Femur (tissue), 1 donor: ENCODE data around the gene MTURN.

ENCODE experiments used
- DNase-seq: peaks from one replicate; pipeline ENCODE4 v3.0.0-alpha.2; 2017

The MTURN gene

DNA sequence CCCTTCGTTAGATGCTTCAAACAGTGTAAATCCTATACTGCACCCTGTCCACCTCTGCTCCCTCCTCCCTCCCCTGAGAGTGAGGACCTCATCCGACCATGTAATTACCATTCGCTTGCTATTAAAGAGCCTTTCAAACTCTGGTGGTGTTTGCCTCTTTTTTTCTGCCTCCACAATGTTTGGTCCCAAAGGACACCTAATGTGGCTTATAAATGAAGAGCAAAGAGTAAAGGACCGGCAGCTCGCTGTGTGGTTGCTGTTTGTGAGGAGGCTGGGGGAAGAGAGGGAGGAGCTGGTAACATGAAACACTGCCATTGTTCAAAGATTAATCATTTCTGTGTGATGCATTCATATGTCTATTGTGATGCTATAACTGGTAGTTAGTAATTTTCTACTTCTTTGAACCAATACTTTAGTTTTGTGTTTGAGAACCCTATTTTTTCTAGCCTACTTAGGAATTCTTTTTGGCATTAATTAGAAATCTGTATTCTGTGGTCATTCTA, 27.9 kb downstream of the MTURN start:
- no peak for DNase-seq

DNA sequence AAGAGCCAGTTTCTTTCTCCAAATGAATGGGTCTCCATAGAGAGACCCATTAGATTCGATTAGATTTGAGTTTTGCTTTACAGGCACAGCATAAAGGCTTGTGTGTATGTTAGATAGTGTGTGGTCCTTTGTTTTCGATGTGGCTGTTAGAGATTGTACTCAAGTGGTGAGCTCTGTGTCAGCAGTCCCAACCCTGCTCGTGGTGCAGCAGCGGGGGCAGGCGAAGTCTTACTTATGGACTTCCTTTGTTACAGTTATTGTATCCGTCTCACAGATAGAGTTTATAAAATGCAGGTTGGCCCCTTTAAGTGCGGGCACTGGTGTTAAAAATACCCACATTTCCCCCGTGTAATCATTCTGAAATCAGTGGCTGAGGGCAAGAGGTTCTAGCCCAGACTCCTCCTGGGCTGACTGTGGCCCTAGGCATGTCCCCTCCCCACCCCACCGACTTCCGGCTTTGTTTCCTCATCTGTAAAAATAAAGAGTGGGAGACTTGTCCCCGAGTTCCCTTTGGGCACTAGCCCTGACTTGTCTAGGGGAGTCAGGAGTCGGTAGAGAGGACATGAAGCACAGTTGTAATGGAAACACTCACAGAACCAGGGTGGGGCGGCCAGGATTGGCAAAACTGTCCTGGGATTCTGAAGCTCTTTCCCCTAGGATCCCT, 28.6 kb downstream of the MTURN start:
- no peak for DNase-seq

DNA sequence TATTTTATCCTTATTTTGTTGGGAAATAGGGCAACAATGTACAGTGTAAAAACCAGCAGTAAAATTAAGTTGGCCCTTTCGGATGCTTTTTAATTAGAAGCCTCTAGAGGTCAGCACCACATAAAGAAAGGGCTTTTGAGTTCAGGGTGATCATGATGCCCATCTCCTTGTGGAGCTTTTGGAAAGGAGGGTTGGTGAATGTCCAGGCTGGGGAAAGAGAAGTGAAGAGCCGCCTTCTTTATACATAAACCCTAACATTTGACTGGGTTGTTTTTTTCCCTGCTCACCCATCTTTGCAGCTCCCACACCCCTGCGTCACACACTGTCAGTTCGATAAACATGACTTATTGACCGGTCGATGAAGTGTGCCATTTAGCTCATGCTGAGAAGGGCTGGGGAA, 29.8 kb downstream of the MTURN start:
- no peak for DNase-seq

DNA sequence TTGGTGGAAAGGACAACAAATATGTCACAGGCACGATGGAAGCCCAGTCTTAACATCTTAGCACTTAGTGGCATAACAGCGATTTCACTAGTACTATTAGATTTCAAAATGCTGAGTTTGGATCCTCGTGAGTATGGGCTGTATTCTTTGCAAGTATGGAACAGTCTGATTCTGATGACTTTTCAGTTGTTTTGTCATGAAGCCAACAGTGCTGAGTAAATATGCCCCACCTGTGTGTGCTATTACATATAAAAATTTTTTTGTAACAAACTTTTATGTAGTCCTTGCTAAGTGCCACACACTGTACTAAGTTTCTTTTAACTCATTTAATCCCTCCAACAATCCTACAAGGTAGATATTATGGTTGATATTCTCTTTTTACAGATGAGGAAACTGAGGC, 30.8 kb downstream of the MTURN start:
- DNase-seq = no peak

DNA sequence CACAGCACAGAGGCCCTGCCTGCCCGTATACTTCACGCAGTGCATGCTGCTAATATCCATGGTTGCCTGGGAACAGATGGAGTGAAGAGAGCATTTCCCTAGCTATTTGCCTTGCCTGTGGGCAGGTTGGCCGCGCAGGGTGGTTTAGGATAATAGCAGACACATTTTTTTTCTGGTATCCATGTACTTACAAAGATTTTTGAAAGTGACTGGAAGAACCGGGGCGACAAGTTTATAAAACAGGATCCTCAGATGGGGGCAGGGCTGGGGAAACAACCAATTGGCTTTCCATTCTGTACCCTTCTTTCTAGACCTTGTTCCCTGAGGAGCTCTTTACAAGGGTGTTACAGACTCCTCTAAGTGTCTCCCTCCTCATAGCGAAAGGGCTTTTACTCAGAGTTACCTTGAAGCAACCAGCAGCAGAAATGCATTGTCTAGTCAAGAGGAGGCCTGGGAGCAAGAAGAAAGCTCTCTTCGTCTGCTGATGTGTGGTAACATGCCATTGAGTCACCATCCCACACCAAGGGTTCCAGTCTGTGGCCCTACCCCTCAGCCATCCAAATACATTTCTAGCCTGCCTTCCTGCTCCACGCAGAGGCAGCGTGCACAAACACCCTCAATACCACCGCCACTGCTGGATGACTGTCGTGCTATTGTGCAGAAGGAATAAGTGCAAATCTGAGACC, 31.5 kb downstream of the MTURN start:
- no peak for DNase-seq

DNA sequence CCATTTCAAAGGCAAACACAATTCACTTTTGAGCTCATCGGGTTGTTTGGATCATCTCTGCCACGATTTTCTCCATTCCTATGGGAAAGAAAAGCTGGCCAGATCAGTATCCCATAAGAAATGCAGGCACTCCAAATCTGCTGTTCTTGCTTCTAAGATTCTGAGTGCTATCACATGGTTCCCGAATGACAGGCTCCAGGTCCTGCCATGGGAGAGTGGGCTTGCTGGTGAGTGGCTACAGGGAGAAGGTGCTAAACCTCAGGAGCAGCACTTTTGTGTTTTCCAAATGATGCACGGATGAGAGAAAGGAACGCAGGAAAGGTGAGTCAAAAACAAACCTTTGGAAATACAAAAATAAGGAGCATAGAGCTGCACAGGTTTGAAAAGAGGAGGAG, 32.1 kb downstream of the MTURN start:
- no peak for DNase-seq

DNA sequence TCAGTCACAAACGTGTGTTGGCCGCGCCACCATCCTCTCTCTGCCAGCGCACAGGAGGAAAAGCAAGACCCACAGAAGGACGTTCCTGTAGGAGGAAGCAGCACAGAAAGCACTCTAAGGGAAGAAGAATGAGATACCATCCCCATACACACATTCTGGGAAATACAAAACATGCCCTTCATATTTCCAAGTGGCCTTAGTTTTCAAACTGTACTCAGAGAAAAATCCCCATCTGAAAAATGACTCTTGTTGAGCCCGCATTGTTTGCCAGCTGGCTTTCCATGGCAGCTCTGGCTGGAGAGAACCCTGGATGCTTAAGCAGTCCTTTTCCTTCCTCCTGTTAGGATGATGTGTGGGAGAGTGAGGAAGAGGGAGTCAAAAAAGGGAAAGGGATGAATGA, 33.1 kb downstream of the MTURN start:
- DNase-seq = no peak

DNA sequence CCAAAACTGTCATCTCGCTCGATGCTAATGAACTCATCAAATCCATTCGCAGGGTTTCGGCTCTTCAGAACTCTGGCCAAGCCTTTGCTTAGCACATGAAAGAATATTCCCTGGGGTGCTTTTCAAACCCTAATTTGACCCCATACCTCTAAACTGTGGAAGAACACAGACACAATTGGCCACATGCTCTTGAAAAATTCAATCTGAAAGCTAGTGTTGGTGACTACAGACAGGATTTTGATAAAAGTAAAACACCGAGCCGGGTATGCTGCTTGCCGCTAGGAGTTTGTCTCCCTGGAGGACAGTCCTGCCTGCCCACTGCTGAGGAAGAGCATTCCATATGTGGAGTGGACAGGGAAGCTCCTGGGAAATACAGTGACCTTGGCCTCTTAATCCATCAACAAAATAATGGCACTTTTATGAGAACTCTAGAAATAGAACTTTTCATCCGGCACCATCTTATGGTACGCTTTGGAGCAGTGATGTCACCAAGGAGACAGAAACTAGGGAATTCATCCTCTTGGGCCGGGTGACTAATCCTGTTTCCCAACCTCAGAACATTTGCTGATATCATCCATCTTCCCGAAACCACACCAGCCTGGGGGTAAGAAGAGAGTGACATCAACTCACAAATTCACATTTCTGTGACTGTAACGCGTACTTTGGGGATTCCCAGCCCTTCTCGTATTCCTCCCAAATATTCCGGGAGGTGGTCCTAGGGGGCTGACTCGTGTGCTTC, 34.2 kb downstream of the MTURN start:
- no peak for DNase-seq

DNA sequence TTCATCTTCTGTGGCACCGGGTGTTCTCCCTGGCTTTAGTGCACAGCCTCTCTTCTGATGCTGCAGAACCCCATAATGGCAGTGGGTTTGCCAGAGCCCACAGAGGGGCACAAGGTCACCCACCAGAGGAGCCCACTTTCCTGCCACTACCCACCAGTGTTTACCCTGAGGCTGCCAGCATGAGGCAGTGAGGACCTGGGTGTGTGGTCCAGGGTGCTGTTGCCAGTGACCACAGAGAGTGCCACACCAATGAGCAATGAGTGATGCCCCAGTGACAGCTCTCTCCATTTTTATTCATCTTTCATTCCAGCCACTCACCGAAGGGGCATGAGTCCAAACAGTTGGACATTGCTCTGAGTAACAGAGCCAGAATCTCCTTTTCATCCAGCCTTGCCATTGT, 34.8 kb downstream of the MTURN start:
- no peak for DNase-seq

DNA sequence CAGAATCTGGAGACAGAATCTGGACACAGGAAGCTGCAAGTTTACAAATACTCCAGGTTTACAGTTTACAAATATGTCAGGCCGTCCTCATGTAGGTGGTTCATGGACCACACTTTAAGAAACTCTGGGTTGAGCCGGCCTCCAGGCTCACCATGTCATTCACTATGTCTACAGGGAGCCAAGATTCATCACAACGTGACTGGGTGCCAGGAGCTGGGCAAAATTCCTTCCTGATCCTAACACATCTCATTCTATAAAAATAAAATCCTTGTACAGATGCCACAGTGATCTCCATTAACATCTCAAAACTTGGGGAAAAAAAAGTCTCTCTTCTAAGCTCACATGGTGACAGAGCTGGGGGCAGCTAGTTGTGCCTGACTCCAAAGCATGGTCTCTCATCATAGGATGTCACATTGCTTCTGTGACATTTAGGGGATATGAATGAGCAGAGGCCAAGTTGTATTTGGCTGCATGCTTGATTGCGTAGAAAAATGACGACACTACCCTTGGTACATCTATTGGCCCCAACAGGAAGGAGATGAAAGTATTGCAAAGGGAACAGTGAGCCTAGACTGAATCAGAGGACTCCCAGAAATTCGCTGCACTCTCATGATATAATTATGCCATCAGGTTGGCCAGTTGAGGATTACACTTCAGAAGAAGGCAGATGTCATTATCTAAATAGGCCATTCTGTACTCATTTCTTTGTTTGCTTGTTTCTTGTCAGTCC, 35.9 kb downstream of the MTURN start:
- no peak for DNase-seq

DNA sequence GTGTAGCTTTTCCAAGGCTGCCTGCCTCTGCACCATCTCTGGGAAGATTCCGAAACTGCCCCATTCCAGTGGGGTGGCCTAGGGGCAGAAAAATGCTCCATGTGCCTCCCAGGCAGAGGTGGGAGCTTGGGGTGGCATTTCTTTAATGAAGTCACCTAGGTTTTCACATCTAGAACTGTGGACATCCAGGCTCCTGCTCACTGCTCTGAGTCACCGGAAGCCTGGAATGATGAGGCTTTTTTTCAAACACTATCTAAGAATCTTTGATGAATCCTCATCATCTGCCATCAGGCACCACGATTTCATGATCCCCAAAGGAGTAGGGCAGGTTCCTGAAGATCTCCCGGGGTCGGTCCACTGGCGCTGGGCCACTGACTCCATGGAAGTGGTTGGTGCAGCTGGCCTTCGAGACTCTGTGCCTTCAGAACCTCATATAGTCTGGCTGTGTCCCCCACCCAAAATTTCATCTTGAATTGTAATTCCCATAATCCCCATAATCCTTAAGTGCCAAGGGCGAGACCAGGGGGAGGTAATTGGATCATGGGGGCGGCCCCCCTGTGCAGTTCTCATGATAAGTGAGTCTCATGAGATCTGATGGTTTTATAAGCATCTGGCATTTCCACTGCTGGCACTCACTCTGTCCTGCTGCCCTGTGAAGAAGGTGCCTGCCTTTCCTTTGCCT, 37.1 kb downstream of the MTURN start:
- DNase-seq = no peak

DNA sequence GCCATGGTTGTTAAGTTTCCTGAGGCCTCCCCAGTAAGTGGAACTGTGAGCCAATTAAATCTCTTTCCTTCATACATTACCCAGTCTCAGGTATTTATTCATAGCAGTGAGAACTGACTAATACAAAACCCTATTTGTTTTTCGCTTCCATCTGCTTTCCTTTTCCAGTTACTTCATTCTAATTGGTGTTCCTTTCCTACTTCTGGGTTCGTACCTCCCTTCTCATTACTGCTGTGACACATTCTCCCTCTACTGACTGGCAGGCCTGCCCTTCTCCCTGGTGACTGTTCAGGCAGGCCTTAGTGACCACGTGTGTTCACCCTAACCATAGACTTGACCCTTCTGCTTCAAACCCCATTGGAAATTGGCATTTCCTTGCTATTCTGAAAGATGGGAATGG, 37.7 kb downstream of the MTURN start:
- no peak for DNase-seq

DNA sequence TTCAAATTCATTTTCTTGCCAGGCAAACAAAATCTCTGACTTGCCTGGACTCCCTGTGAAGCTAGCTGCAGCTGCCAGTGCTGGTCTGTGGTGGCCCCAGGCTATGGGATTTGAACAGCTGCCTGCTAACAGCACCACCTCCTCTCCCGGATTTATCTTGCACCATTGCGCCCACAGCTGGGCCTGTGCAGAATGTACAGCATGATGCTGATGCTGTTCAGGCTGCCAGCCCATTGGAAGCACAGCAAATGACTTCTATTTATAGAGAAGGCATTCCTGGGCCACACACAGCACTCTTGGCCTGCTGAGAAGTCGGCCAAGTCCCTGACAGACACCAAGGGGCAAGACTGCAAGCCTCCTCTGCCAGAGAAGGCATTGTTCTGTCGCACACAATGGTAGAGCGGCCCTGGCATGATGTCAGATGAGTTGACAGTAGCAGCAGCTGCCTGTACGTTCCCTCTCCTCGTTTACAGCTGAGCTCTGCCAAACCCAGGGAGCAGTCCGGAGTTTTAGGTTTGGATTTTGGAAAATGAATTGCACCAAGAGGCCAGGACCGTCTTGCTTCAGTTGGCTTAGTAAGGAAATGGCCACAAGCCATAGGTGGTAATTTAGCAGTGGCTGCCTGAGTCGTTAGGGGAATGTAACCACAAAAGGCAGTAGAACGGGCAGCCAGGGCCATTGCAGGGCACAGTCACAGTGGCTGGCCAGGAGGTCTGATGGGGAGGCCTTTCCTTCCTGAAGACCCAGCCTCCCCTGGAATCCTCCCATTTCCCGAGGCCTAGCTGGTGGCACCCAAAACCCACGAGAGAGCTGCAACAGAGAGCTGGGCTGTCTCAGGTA, 38.5 kb downstream of the MTURN start:
- peak; percentile 87 for DNase-seq

DNA sequence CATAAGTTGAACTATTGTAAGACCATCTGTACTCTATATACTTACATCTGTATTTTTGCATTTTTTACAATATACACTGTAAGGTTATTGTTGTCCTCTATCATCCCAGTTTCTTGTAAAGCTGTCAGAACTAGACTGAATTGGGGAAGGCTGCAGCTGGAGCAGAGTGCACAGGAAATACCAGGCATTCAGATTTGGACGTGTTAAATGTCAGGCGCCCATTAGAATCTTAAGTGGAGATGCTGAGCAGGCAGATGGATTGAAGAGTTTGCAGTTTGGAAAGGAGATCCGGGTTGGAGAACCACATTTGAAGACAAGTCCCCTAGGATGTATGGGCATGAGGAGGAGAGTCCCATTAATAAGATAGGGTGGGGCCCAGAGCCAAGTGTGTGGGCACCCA, 40.4 kb downstream of the MTURN start:
- no peak for DNase-seq

DNA sequence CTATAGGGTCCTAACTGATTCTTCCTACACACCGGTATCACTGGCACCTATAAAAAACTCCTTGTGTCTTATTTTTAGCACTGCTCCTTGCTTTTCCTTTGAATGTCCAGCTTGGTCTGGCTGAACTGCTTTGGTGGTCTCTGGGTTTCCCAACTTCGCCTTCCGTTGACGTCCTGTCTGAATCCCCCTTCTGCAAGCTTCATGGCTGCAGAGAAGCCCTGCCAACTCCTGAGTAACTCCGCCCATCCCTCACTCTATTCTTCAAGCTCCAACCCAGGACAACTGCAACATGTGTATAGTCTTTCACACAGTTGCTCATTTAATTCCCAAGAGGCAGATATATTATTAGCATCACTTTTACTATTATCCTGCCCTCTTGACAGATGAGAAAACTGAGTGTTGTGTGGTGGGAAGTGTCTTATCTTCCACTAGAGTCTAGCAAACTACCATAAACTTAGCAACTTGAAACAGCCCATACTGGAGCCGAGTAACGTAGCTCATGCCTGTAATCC, 40.9 kb downstream of the MTURN start:
- no peak for DNase-seq

DNA sequence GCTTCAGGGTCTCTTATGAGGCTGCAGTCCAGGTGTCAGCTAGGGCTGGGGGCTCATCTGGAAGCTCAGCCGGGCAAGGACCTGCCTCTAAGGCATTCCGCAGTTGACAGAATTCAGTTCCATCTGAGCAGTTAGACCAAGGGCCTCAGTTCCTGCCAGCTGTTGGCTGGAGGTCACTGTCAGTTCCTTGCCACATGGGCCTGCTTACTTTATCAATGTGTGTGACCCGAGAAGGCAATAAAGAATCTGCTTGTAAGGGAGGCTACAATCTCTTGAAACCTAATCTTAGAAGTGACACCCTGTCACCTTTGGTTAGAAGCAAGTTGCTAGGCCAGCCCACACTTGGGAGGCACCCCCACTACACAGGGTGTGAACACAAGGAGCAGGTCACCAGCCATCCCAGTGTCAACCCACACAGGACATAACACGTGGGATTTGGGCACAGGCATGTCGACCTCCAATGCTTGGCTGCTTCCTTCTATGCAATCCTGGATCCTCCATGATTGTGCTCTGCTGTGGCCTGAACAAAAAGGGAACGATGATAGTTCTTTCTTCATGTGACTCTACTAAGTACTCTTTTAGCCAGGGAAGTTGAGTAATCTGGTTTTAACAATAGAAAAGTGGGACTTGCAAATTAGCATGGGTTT, 41.8 kb downstream of the MTURN start:
- DNase-seq = no peak

DNA sequence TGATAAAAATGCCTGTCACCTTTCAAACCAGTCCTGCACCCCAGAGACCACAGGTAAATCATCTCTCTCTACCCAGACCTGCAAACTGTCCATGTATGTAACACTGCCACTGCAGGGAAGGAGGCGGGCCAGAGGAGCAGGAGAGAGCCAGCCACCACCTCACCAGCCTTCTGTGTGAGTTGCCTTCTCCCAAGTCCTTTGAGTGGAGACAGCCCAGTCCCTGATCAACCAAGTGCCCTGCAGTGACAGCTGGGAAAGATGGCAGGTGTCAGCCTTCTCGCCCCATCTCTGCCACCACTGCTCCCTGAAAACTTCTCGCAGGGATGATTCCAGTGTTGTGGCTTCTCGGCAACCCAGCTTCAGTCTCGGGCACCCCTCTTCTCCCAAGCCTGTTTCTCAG, 42.4 kb downstream of the MTURN start:
- DNase-seq = no peak

DNA sequence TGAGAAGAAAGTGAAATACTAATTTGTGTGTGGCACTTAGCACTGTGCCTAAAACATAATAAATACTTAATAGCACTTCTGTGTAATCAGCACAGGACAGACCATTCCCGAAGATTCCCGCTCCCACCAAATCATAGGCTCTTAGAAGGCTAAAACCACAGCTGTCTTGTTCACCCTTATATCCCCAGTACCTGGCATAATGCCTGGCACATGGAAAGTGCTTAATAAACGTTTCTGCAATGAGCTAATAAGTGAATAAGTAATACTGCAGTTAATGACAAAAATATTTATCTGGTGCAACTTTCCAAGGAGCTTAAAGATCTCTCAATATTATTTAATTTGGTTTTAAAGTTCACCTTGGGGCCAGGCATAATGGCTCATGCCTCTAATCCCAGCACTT, 43.2 kb downstream of the MTURN start:
- no peak for DNase-seq

DNA sequence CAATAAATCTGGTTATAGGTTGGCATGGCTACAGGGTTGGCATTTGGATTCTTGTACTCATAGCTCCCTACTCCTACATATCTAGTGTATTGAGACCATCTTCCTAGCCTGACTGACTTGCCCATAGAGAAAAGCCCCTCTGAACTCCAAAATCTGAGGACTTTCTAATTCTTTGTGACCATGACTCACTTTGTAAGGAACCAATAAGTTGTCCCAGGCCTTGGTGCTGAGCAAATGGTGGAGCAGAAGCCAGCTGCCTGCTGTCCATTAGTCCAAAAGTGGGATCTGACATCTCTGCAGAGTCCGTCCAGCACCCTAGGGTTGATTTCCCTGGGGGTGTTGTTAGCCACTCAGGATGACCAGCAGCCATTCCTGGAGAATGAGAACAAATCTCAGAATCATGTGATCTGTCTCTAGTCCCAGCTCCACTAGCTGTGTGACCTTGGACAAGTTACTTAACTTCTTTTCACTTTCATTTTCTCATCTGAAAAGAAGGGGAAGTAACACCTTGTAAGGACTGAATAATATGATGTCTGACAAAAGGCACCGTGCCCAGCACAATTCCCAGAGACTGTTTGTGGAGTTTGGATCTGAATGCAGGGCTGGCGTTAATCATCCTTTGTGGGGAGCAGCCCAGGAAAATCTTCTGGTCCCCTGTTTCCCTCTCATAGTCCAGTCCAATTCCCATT, 44.1 kb downstream of the MTURN start:
- no peak for DNase-seq

DNA sequence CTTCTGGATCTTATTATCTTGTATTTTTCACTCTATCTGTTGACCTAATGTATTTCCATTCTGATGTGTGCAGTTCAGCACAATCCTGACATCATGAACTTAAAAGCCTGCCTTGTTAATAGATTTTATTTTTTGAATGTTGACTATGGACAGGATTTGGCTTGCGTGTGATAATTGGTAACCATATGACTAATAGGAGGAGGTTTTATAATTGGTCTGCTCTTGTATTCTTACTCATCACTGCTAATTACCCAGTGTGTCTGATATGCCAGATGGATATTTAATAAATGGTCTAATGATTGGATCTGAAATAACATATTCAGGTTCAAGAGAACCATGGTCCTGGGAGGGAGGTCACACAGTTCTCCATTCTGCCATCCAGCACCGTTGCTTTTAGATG, 45.9 kb downstream of the MTURN start:
- no peak for DNase-seq
